HG03108 (cell line): ENCODE results near the gene KIF5C.

Source experiments
- ATAC-seq: cut with Tn5 transposase; IDR thresholded peaks from one replicate; pipeline ENCODE4 v1.9.1; 2021; ENCODE audit warnings: moderate library complexity; ENCODE audit not compliant: unreplicated experiment

Gene KIF5C

DNA sequence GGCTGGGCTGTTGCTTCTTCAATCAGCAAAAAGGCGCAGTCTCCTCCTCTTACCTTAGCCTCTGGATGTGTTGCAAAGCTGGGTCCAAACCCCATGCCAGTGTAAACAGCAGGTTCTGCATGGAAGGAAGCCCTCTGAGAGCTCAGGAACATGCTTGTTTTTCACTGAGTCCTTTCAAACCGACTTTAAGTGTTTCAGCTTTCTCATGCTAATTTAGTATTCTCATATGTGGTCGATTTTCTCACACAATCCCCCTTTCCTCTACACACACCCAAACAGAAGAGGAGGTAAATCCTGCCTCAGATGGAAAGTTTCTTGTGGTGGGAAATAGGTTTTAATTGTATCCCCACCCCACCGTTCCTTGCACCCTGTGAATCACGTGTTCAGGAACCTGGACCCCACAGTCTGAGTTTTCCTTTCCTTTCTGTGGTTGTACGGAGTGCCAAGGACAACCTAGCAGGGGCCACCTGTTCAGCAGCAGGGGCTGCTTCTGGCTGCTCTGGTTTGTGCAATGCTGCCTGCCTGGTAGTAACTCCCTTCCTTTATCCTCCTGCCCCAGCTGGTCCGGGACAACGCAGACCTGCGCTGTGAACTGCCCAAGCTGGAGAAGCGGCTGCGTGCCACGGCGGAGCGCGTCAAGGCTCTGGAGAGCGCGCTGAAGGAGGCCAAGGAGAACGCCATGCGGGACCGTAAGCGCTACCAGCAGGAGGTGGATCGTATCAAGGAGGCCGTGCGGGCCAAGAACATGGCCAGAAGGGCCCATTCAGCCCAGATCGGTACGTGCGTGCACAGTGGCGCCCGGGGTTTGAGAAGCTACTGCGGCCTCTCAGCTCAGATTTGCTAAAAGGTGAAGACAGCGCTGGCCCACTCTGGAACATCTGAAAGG lies 134.8 kb downstream of the KIF5C start:
- ATAC-seq = no peak

DNA sequence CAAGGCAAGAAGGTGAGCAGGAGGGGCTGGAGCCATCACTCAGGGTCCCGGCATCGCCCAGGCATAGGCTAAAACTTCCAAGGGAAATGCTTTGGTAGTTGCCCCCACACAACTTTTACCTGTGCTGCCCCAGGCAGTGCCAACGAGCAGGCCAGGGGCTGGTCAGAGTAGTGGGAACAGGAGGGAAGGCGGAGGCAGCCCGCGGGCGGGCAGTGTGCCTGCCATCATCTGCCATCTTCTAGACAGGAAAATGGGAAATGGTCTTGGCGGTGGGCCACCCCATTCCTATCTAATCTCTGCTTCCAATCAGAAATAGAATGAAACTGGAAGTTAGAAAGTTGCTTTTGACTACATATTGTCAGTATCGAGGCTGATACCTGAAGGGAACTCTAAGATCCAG lies 137.5 kb downstream of the KIF5C start:
- no peak for ATAC-seq

DNA sequence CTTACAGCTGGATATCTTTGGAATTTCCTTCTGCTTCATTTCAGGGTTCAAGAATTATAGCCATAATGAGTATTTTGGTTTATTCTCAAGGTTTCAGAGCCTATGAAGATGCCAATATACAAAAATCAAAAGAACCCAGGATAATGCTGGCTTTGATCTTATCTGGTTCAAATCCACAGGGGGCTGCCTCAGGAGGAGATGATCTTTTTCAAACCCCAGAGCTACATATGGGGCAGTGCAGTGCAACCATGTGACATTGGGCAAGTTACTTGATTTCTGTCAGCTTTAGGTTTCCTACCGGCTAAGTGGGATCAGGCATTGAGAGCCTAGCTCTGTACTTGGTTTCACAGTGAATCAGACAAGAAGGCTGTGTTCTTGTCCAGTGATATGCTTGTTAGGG lies 140.5 kb downstream of the KIF5C start:
- ATAC-seq = no peak

DNA sequence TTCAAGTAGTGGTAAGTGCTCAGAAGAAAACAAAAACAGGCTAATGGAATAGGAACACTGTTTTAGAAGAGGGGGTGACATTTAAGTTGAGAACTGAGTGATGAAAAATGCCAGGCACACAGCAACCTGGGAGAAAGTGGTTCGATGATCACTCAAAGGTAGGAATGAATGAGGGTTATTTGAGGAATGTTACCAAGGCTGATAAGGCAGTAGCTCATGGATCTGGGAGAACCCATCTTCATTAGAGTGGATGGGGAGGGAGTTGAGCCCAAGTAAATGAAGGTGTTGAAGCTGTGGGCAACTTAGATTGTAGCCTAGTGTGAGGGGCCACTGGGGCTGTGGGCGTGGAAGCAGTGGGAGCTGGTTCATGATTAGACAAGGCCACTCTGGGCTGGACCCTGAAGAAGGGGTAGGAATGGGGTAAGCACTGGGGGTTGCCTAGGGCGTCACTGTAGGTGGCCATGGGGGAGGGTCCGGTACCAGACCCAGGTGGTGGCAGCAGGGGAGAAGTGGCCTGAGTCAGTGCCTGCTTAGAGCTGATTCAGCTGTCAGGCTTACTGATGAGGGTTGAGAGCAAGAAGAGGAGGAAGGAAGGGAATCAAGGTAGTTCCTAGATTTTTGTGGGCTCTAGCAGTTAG lies 141.0 kb downstream of the KIF5C start:
- ATAC-seq = no peak

DNA sequence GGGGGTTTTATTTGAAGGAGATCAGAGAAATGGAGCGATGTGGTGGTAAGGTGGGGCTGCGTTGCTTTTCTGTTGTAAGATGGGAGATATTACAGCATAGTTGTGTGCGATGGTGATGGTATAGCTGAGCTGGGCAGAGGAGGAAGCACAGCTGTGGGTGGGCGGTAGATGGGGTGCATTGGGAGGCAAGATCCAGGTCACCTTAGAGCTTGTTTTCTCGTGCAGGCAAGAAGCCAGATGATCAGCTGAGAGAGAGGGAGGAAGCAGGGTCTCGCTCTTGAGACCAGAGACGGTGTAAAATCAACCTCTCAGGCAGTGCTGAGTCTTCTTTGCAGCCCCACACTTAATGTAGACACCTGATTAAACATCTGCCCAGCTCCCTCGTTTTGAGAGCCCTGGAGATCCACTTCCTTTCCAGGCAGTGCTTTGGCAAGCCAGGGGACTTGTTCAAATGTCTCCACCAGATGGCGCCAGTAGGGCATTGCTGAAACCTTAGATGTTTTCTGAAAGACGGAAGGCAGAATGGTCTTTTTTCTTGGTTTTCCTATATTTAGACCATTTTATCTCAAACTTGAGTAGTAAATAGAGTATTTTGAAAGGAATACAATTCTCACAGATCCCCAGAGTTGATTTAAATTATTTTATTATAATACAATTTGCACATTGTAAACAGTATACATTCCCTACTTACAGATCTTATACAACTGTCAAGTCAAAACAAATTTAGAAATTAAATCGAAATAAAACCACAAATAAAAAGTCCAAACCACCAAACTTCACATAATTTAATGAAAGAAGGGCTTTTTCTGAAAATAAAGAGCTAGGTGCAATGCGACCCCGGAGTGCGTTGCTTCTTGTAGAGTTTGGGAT lies 142.3 kb downstream of the KIF5C start:
- ATAC-seq = no peak

DNA sequence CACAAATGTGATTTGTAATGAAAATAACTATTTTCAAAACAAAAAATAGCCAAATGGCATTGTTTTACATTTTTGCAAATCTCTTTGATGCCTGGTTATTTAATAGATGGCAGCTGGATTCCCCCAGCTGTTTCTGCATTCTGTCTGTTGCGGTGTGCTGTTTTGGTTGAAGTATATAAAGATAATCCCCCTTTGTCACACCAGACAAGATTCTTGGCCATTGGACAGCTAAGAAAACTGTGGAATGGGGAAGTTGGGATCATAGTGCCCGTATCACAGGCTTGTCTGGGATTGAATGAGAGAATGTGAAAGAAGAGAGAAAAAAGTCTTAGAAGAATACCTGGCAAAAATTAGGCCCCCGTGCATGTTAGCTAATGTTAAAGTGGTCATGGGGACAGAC lies 144.0 kb downstream of the KIF5C start:
- no peak for ATAC-seq

DNA sequence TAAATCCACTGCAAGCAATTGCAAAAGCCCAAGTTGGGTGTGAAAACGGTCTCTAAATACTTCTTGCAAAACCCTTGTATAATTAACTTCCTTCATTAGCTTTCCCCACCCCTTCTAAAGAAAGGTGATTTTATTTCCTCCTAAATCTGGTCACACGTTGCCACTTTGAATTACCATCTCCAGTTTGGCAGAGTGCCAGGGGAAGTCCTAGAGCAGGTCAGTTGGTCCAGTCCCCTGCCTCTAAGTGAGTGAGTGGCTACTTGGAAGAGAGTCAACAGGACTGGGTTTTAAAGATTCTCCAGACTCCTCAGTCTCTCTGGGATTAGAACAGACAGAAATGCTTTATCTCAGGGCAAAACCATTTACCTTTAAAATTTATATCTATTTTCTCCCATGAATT lies 144.7 kb downstream of the KIF5C start:
- no peak for ATAC-seq

DNA sequence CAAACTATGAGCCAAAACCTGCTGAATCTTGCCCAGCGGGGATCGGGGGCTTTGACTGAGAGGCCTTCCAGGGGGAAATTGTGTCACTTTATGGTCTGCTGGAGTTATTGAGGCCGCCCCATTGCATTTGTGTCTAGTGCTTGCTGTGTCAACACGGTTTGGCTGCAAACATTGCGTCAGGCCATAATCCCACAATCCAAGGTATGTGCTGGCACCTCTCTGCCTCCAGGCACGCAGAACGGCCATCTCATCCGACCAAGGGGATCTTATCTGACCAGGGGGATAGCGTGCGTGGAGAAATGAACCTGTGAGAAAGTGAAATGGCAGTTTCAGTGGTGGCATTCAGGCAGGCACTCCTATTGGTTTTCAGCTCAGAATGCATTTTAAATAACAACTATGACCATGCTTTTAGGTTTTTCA lies 145.4 kb downstream of the KIF5C start:
- peak; percentile 34 for ATAC-seq

DNA sequence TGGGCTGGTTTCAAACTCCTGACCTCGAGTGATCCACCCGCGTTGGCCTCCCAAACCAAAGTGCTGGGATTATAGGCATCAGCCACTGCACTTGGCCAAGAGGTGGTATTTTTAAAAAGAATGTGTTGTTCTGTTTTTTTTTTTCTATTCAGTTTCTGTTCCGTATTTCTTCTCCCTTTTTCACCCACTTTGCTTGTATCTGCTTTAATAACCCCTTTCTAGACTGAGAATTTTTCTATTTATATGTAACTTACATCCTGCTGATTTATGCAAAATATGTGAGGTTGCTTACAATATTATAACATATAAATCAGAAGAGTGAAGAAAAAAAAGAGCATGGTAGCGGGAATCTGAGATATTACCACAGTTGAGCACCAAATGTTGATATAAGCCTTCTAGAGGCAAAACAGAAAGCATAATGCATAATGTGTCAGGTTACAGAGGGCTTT lies 146.3 kb downstream of the KIF5C start:
- peak; percentile 76 for ATAC-seq

DNA sequence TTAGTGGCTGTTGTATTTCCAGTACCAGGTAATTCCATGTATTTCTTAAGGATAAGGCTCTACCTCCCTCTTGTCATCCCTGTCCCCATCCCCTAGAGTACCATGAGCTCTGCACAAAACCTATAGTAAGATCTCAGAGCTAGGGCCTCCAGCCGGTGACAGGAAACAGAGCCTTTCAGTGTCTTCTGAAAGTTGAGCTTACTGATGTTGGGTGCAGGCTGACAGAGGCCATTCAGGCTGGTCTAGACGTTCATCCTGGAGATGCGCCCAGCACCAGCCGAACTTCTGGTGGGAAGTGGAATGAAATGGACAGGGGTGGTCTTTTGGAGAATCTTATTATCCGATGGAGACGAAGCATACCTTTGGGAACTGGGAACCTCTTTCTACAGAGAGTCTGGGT lies 146.7 kb downstream of the KIF5C start:
- ATAC-seq = peak; percentile 71

DNA sequence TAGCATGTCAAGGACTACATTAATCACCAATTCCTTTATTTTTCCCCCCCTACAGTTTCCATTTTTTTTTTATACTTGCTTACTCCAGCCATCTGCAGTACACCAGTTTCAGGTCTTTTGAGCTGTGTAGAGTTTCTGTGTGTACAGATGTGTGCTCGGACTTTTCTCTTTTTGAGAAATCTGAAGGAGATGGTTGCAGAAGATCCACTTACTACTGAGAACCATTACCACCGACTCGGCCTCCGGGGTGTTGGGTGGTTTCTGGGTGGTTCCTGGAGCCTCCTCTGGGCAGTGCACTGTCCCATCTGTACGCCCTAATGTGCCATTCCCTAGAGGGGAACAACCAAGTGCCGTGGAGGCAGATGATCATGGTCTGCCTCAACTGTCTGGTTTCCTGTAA lies 148.1 kb downstream of the KIF5C start:
- ATAC-seq = no peak

DNA sequence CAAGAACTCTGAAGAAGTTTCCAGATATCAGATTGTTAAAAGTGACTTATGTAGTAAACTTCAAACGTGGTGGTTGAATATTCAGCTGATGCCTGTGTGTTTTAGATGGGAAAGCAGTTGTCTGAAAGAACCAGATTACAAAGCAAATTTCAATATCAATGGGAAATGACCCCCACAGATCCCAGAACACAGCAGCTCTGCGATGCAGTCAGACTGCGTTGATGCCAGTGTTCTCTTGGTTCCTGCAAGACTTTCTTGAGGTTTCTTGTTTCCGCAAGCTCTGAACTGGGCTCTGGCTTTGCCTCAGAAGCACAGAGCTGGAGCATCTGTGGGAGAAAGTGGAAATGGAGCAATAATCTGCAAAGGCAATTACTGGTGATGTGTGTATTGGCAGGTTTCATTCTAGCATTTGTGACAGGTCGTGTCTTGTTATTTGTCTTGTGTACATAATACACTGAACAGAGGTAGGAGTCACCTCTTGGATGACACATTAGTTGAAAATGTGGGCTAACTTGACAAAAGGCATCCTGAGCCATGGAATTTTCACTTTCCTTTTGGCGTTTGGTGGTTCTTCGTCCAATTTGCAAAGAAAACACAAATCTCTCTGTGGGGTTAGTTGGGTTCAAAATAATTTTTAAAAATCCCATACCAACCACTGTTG lies 152.7 kb downstream of the KIF5C start:
- ATAC-seq = no peak

DNA sequence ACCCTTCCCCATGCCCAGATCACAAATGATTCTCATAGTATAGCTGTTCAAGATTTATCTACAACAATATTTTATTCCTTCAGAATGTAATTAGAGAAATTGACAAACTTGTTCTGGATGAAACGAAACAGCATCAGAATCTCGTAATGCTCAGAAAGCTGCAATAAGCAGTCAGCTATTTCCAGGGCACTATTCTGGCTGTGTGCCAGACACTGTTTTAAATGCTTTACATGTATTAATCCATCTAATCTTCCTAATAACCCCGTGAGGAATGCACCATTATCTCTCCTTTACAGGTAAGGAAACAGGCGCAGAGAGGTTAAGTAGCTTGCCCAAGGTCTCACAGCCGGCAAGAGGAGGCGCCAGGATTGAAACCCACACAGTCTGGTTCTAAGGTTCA lies 153.3 kb downstream of the KIF5C start:
- no peak for ATAC-seq

DNA sequence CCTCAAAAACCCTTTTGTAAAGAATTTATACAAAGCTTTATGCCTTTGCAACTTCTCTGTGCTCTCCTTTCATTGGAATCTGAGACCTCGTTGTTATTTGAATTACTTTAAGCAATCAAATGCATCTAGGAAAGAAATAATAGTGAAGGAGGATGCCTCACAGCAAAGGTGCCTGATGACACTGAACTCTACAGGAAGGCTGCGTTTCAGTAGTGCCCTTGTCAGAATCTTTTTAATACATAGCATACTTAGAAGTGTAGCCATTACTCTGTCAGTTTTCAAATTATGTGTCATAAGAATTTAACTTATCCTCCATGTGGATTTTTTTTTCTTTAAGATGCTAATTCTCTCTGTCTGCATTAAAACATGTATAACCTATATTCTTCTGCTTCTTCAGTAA lies 153.9 kb downstream of the KIF5C start:
- no peak for ATAC-seq

DNA sequence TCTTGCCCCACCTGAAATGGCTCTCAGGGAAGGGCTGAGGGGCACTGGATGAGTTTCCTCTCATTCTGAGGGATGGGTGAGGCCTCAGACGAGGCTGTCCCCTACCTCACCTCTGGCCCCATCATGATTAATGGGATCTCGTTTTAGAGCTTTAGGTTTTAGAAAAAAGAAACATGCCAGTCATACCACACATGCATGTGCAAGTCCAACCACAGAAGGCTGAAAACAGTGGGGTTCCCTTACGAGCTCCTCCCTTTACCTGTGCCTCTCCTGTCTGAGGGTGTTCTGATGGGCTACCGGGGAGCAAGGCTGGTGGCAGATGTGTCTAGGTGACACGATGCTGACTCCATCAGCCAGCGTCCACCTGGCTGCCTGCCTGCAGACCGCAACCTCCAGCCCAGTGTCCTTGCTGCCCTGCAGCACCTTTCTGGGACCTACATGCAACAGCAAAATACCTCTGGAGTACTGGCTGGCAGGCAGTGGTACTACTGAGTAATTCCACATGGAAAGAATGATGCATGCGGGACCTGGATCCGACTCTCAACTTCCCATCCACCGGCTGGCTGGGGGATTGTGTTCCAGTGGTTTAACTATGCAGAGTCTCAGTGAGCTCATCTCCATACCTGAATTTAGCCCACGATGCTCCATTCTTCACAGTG lies 154.4 kb downstream of the KIF5C start:
- no peak for ATAC-seq

DNA sequence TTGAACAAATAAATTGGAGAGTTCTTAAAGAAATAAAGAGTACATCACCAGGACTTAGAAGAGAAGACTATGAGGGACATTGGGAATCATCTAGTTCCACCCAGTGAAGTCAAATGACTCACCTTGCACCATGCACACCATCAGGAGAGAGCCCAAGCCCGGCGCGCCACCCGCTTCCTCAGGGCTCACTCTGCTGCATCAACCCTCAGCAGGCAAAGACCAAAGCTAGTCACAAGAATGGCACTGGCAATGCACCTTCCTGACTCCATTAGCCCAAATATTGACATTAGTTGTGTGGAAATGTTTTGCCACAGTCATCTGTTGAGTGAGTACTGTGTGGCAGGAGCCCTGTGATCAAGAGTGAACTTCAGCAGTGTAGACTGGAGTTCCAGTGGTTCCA lies 156.4 kb downstream of the KIF5C start:
- ATAC-seq = no peak

DNA sequence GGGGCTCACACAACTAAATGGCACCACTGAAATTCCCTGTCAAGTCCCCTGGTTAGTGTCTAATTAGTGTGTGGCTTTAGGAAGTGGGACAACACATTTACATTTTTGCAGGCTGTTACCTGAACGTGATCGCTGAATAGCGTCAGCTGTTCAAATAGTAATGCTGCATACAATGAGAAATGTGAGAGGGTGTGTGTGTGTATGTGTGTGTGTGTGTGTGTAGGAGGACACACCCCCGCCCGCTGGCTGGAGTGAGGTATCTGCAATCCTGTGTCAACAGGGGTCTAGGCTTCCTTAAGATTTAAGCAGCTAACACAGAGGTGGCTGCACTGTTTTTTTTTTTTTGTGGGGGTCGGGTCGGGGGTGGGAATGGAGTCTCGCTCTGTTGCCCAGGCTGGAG lies 158.7 kb downstream of the KIF5C start:
- ATAC-seq = no peak

DNA sequence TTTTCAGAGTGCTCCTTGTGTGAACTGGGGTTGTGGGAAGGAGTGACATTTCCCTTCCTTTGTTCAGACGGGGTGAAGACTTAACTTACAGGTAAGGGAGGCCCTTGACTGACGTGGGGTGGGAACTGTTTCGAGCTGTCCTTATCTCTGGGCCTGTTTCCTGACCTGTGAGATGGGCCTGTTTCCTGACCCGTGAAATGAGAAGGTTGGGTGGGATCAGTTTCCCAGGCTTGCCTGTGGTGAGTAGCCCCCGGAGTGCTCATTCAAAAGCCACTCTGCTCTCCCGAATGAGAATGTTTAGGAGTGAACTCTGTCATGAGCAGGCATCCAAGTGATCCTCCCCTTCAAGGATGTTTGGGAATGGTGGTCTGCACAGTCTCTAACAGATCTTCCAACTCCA lies 159.4 kb downstream of the KIF5C start:
- ATAC-seq = no peak

DNA sequence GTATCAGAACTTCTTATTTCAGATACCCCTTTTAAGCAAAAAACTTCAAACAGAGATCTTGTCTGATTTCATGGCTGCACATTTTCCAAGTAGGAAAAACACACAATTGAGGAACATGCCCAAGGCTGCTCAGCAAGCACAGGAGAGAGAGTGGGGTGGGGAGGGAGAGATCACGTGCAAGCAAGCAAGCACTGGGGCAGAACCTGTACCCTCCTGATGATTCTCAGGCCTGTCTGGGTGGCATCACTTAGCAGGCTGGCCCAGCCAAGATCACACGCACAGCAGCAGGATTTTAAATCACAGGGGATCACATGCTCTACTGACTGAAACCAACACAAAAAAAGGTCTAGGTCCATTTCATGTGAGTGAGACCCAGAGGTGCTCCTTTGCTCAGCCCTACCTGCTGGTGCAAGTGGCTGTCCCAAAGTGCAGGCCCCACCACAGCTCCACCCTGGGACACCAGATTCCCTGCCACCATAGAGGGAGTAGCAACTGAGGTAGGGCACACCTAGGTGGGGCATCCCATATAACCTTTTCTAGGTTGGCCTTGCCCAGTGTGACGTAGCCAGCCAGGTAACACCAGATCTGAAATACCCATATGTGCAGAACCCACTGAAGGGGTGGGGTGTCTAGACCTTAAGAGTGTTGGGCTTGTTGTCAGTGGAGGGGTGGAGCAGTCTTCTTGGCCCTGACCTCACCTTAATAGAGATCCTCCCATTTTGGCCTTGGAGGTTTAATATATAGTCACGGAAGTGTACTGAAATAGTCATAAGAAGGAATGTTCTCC lies 161.7 kb downstream of the KIF5C start:
- no peak for ATAC-seq

DNA sequence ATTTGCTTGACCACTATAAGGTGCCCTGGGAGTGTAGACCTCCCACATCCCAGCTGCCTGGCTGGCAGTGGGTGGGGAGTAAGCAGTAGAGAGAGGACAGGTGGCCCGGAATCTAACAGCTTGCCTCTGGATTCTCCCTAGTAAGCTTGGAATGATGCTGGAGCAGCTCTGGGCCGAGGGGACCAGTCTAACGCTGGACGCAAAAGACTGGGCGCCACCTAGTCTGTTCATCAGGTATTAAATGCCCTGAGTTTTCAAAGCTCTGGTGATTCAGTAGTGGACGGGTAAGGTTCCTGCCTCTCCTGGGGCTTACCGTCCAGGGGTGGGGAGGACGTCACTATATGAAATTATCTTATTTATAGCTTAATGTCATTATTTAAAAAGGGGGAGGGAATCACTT lies 162.8 kb downstream of the KIF5C start:
- ATAC-seq = no peak
